ENCODE results near the gene ADAMTS16.

Gene ADAMTS16

GRCh38 chr5:5145651-5146529 is 5.8 kb downstream of the ADAMTS16 start:
- DNase-seq: no peak

- no peak for DNase-seq
Measured at GRCh38 chr5:5146530-5147160, 6.5 kb downstream of the ADAMTS16 start.

- no peak for DNase-seq
Measured at GRCh38 chr5:5149154-5149553, 9.0 kb downstream of the ADAMTS16 start.

GRCh38 chr5:5150667-5151066 is 10.5 kb downstream of the ADAMTS16 start:
- DNase-seq: no peak

GRCh38 chr5:5154733-5155132 is 14.6 kb downstream of the ADAMTS16 start:
- no peak for DNase-seq

GRCh38 chr5:5155617-5156016 is 15.5 kb downstream of the ADAMTS16 start:
- DNase-seq: no peak

- DNase-seq: no peak
Measured at GRCh38 chr5:5156471-5157082, 16.4 kb downstream of the ADAMTS16 start.

- no peak for DNase-seq
Measured at GRCh38 chr5:5158472-5158895, 18.4 kb downstream of the ADAMTS16 start.

GRCh38 chr5:5159282-5160103 is 19.4 kb downstream of the ADAMTS16 start:
- no peak for DNase-seq

- no peak for DNase-seq
Measured at GRCh38 chr5:5164163-5164562, 24.0 kb downstream of the ADAMTS16 start.

- DNase-seq: no peak
Measured at GRCh38 chr5:5165541-5166002, 25.4 kb downstream of the ADAMTS16 start.

GRCh38 chr5:5169466-5169865 is 29.3 kb downstream of the ADAMTS16 start:
- DNase-seq: no peak

GRCh38 chr5:5178136-5178535 is 38.0 kb downstream of the ADAMTS16 start:
- no peak for DNase-seq

- DNase-seq: no peak
Measured at GRCh38 chr5:5178580-5178979, 38.5 kb downstream of the ADAMTS16 start.

- no peak for DNase-seq
Measured at GRCh38 chr5:5179079-5179478, 38.9 kb downstream of the ADAMTS16 start.

GRCh38 chr5:5179597-5179996 is 39.5 kb downstream of the ADAMTS16 start:
- DNase-seq: no peak

- no peak for DNase-seq
Measured at GRCh38 chr5:5181650-5182324, 41.7 kb downstream of the ADAMTS16 start.

GRCh38 chr5:5182508-5183188 is 42.5 kb downstream of the ADAMTS16 start:
- DNase-seq: no peak

GRCh38 chr5:5183189-5183699 is 43.1 kb downstream of the ADAMTS16 start:
- DNase-seq: no peak

- DNase-seq: no peak
Measured at GRCh38 chr5:5183933-5184332, 43.8 kb downstream of the ADAMTS16 start.

GRCh38 chr5:5188376-5189050 is 48.4 kb downstream of the ADAMTS16 start:
- DNase-seq: no peak

All from stimulated activated CD4-positive, alpha-beta T cell treated with anti-CD3 and anti-CD28 coated beads, Interleukin-4, amount 100 ng/mL, for 1 hour (primary cell).